ENCODE measurements around the gene EML6.

The EML6 gene

GRCh38 chr2:55010915-55011314, 287.5 kb downstream of the EML6 start:
- no peak for DNase-seq

- no peak for DNase-seq
These were observed 288.6 kb downstream of the EML6 start for GRCh38 chr2:55011831-55012671.

- DNase-seq = no peak
These were observed 289.4 kb downstream of the EML6 start for GRCh38 chr2:55012672-55013484.

GRCh38 chr2:55013936-55014335, 290.5 kb downstream of the EML6 start:
- DNase-seq = no peak

- DNase-seq = peak in 1 of 2 experiments; percentile 39
These were observed 291.8 kb downstream of the EML6 start for GRCh38 chr2:55014962-55015939.

GRCh38 chr2:55017428-55017827, 294.0 kb downstream of the EML6 start:
- no peak for DNase-seq

- DNase-seq = no peak
These were observed 294.4 kb downstream of the EML6 start for GRCh38 chr2:55017880-55018279.

- DNase-seq = no peak
These were observed 295.2 kb downstream of the EML6 start for GRCh38 chr2:55018619-55019018.

GRCh38 chr2:55019526-55020258, 296.2 kb downstream of the EML6 start:
- no peak for DNase-seq

Data from stimulated activated CD4-positive, alpha-beta T cell treated with anti-CD3 and anti-CD28 coated beads, Interleukin-4, amount 100 ng/mL, for 4 hours (primary cell).